Spleen (tissue), 7 donors: ENCODE measurements around the gene DPH2.

Experiments used
- CTCF ChIP-seq, 11 experiments: fragments of 200-600 bp in 7 of 11; fragments of 450-650 bp in 4 of 11; sonication (generic) in 4 of 11; IDR thresholded peaks in 8 of 11; conservative IDR thresholded peaks in 3 of 11; 1 replicate in 7 of 11; 2 replicates in 4 of 11; pipeline versions ENCODE4 v1.4.0 to v1.8.0; 2016 to 2021; ENCODE audit warnings: antibody characterized with exemption in 11 of 11, inconsistent platforms in 4 of 11, mild to moderate bottlenecking in 1 of 11
- POLR2A ChIP-seq, 3 donors: fragments of 450-650 bp; IDR thresholded peaks; one replicate each; pipeline ENCODE4 v1.5.1; 2017; ENCODE audit warnings: antibody characterized with exemption in 3 of 3, mild to moderate bottlenecking in 1 of 3
- POLR2AphosphoS5 ChIP-seq, 3 donors: sonication (generic); formaldehyde crosslinking; IDR thresholded peaks; one replicate each; pipeline ENCODE4 v1.5.1; 2017; ENCODE audit warnings: antibody characterized with exemption in 3 of 3
- donor health status: DM: no; HTN: no; CAD: no; lungs with moderate emphysema.
- donor health status: DM: no; HTN: no; CAD: no.
- donor health status: DM: no; HTN: no; CAD: no.

GRCh38 chr1:43934101-43934985, 35.5 kb upstream of the DPH2 start:
- TF ChIP-seq POLR2A (IDR thresholded peaks at IDR 0.05): no peak
- TF ChIP-seq CTCF (IDR thresholded peaks at IDR 0.05 in 8 of 11, conservative IDR thresholded peaks at IDR 0.05 in 3 of 11): peak; percentile 65 to 90 (median 76)
- no peak for TF ChIP-seq POLR2AphosphoS5 (IDR thresholded peaks at IDR 0.05)
